SIG-M5 treated with dmso at 0.1 percent for 504 hours (cell line): ENCODE results near the gene CFH.
"Not testable (repeated sequence)": the region's sequence is repeated elsewhere in the genome, so short reads cannot be mapped to it uniquely, and the experiment has no call there.

Experiments used
- DNase-seq: peaks from one replicate; lab custom pipeline; 2025; ENCODE audit not compliant: unreplicated experiment; lab: John Stamatoyannopoulos, UW

The CFH gene

DNA sequence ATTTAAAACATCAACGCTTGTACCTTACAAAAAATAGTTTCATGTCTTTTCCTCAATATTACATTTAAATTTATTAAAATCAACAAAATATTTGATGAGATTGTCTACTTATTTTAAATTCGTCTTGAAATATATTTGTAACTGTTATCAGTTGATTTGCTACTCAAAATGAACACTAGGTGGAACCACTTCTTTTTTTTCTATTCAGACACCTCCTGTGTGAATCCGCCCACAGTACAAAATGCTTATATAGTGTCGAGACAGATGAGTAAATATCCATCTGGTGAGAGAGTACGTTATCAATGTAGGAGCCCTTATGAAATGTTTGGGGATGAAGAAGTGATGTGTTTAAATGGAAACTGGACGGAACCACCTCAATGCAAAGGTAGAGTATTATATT lies 91.4 kb downstream of the CFH start:
- DNase-seq: peak; percentile 55

DNA sequence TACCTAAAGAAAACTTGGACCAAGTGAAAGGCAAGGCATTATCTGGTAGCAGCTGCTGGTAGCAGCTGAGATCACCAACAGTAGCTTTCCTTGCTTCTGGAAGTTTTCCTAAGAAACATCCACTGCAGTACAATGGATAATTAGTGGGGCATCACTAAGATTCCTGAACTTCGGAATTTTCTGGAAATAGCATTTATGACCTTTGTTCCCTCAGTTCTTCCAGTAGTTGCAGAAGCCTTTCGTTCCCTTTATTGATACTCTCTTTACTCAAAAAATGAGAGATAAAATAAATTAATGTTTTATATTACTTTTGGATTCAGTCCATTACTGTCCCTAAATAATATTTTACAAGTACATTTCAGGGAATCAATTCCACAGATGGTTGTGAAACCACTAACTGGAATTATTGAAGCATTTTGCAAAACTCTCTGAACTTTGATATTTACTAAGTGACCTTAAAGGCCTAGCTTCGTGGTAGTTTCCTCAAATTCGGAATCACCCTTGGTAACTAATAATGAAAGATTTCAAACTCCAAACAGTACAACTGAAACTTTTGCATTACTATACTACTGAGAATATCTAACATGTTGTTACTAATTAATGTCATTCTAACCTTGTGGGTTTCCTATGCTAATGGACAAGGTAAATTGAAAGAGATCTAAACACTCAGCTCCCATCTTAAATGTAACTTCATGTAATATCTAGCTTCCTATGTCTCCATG lies 113.3 kb downstream of the CFH start:
- not testable (repeated sequence) for DNase-seq

DNA sequence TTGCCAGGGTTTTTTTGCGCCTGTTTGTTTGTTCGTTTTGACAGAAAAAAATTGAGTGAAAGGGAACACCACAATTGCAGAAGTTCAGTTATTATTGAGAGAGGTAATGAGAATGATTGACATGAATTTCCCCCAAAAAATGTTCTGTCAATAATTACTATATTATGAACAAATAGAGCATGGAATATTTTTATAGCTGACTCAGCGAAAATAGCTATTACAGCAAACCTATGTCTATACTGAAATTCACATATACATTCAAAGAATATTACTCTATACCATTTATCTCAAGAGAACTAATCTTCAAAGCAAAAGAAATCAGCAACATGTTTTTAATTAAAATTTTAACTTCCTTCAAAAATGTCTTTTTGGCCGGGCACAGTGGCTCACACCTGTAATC lies 118.0 kb downstream of the CFH start:
- DNase-seq: not testable (repeated sequence)

DNA sequence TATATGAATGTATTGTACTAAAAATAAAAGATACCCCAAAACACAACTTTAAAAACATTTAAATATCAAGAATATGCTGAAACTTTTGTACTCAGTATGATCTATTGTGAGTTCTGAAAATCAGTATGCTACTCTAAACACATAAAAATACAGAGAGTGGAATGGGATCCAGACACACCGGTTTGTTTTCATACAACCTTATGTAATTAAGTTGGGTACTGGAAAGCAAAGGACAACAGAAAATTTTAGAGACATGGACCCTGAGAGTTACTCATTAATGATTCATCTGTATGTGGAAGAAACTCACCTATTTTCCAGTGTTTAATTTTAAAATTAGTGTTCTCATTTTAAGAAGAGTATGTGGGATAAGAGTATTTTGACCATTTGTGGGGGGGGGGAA lies 121.9 kb downstream of the CFH start:
- DNase-seq: no peak

DNA sequence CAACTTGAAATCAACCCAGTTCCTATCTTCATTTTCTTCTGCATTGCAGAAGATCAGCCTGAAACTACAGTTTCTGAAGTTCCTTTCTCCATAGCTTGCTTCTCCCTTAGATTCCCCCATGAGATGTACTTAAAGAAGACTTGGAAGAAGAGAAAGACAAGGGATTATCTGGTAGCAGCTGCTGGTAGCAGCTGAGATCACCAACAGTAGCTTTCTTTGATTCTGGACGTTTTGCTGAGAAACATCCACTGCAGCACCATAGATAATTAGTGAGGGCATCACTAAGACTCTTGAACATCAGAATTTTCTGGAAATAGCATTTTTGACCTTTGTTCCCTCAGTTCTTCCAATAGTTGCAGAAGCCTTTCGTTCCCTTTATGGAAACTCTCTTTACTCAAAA lies 122.3 kb downstream of the CFH start:
- no peak for DNase-seq

DNA sequence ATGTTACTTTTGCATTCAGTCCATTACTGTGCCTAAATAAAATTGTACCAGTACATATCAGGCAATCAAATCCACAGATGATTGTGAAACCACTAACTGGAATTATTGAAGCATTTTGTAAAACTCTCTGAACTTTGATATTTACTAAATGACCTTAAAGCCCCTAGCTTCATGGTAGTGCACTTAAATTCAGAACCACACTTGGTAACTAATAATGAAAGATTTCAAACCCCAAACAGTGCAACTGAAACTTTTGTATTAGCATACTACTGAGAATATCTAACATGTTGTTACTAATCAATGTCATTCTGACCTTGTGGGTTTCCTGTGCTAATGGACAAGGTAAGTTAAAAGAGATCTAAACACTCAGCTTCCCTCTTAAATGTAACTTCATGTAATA lies 122.8 kb downstream of the CFH start, which contains the start of gene CFHR3:
Gene CFHR3 (plus strand): TSS at position 238 of the 400 bp plus-strand sequence. CDS start 47 bp downstream, at position 285.
- no peak for DNase-seq

DNA sequence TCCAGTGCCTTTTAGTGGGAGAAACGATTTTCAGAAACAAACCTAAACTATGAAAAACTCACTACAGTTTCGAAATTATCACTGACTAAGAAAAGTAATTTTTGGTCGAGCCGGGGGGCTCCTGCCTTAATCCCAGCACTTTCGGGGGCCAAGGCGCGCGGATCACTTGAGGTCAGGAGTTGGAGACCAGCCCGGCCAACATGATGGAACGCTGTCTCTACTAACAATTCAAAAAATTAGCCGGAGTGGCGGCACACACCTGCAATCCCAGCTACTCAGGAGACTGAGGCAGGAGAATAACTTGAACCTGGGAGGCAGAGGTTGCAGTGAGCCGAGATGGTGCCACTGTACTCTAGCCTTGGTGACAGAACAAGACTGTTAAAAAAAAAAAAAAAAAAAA lies 125.8 kb downstream of the CFH start:
- no peak for DNase-seq

DNA sequence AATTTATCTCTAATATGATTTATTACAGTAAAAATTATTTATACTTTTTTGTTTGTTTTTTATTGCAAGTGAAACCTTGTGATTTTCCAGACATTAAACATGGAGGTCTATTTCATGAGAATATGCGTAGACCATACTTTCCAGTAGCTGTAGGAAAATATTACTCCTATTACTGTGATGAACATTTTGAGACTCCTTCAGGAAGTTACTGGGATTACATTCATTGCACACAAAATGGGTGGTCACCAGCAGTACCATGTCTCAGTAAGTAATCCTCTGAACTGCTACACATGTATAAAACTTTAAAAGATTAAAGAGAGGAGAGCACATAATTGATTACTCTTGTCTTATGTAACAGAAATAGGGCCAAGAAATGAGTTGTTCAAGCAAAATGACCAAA lies 127.2 kb downstream of the CFH start:
- no peak for DNase-seq

DNA sequence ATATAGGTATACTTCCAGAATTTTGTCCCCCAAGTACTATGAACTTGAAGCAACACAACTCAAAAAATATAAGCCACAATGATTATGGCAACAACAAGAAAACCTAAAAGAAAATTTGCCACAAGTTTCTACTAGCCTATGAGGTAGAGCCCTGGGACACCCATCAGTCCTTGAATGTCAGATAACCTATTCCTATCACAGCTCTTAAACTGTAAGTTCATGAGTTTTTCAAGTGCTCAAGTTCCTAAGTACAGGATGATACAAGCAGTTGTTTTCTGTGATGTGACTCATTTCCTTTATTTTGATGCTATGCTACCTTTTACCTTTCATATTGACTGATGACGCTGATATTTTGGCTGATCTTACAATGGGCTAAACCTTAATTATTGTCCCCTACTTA lies 139.4 kb downstream of the CFH start:
- DNase-seq: not testable (repeated sequence)

DNA sequence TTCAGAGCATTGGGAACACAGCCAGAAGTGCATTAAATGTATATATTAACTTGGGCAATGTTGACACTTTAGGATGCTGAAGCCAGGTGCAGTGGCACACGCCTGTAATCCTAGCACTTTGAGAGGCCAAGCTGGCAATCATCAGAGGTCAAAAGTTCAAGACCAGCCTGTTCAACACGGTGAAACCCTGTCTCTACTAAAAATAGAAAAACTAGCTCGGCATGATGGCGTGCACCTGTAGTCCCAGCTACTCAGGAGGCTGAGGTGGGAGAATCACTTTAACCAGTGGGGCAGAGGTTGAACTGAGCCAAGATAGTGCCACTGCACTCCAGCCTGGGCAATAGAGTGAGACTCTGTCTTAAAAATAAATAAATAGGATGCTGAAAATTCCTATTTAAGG lies 142.3 kb downstream of the CFH start:
- DNase-seq: not testable (repeated sequence)
